Liver (tissue), 9 donors: ENCODE measurements around the gene LNX1. TPM values are rescaled to one million over a fixed set of nuclear protein-coding genes. Genes with fewer than 3 reads are reported as not detected.

ENCODE experiments used
- DNase-seq: peaks from one replicate; pipeline ENCODE4 v3.0.0-alpha.2; 2017; ENCODE audit warnings: low spot score
- H3K27ac ChIP-seq, 2 donors: one replicate each; pipeline ENCODE4 v1.7.0; 2013; ENCODE audit warnings: inconsistent platforms in 2 of 2, low read length in 2 of 2, control low read depth in 1 of 2, low read depth in 1 of 2, mild to moderate bottlenecking in 1 of 2
- H3K27me3 ChIP-seq, 4 donors: one replicate each; pipeline versions ENCODE4 v1.6.1 to v1.7.0; 2013; ENCODE audit warnings: low read length in 3 of 4, inconsistent platforms in 1 of 4, mild to moderate bottlenecking in 1 of 4, moderate library complexity in 1 of 4; ENCODE audit not compliant: control insufficient read depth in 4 of 4, insufficient read depth in 4 of 4
- H3K36me3 ChIP-seq, 4 donors: one replicate each; pipeline versions ENCODE4 v1.6.1 to v1.7.0; 2013; ENCODE audit warnings: low read length in 3 of 4, mild to moderate bottlenecking in 3 of 4, low read depth in 1 of 4, moderate library complexity in 1 of 4; ENCODE audit not compliant: control insufficient read depth in 4 of 4, insufficient read depth in 3 of 4
- H3K4me1 ChIP-seq, 4 donors: one replicate each; pipeline versions ENCODE4 v1.6.1 to v1.7.0; 2013; ENCODE audit warnings: low read length in 3 of 4, mild to moderate bottlenecking in 3 of 4, moderate library complexity in 1 of 4; ENCODE audit not compliant: control insufficient read depth in 4 of 4, insufficient read depth in 4 of 4
- H3K4me3 ChIP-seq, 3 donors: one replicate each; pipeline versions ENCODE4 v1.6.1 to v1.7.0; 2013; ENCODE audit warnings: low read length in 3 of 3, control low read depth in 1 of 3, low read depth in 1 of 3, mild to moderate bottlenecking in 1 of 3
- H3K9ac ChIP-seq, 2 donors: one replicate each; pipeline ENCODE4 v1.7.0; 2013; ENCODE audit warnings: low read length in 2 of 2, mild to moderate bottlenecking in 2 of 2, moderate library complexity in 2 of 2, control low read depth in 1 of 2, low read depth in 1 of 2
- H3K9me3 ChIP-seq, 4 donors: one replicate each; pipeline versions ENCODE4 v1.6.1 to v1.7.0; 2013; ENCODE audit warnings: low read length in 3 of 4; ENCODE audit not compliant: control insufficient read depth in 4 of 4
- ATF3 ChIP-seq: IDR thresholded peaks from 2 replicates; pipeline ENCODE4 v1.6.1; 2016; ENCODE audit warnings: antibody characterized with exemption
- CTCF ChIP-seq: fragments of 150-350 bp; IDR thresholded peaks from 2 replicates; pipeline ENCODE4 v1.5.1; 2017; ENCODE audit warnings: improper control_type of control experiment, low read depth, low read length; ENCODE audit not compliant: missing input control
- EGR1 ChIP-seq, 2 donors: IDR thresholded peaks; 2 replicates each; pipeline ENCODE4 v1.6.1; 2016 to 2018; ENCODE audit warnings: antibody characterized with exemption in 2 of 2, low read depth in 2 of 2
- FOXA1 ChIP-seq: IDR thresholded peaks from 2 replicates; pipeline ENCODE4 v1.6.1; 2016; ENCODE audit warnings: antibody characterized with exemption
- FOXA2 ChIP-seq: IDR thresholded peaks from 2 replicates; pipeline ENCODE4 v1.6.1; 2016; ENCODE audit warnings: antibody characterized with exemption
- GABPA ChIP-seq, 2 donors: IDR thresholded peaks in 1 of 2; conservative IDR thresholded peaks in 1 of 2; 2 replicates each; pipeline ENCODE4 v1.6.1; 2016; ENCODE audit warnings: antibody characterized with exemption in 2 of 2, mild to moderate bottlenecking in 1 of 2, moderate library complexity in 1 of 2
- HNF4A ChIP-seq, 2 donors: conservative IDR thresholded peaks; 2 replicates each; pipeline ENCODE4 v1.6.1; 2016; ENCODE audit warnings: antibody characterized with exemption in 2 of 2, mild to moderate bottlenecking in 2 of 2
- HNF4G ChIP-seq: IDR thresholded peaks from 2 replicates; pipeline ENCODE4 v1.6.1; 2016; ENCODE audit warnings: antibody characterized with exemption
- JUND ChIP-seq, 2 donors: IDR thresholded peaks; 2 replicates each; pipeline ENCODE4 v1.6.1; 2016; ENCODE audit warnings: antibody characterized with exemption in 2 of 2
- MAX ChIP-seq: IDR thresholded peaks from 2 replicates; pipeline ENCODE4 v1.6.1; 2016; ENCODE audit warnings: antibody characterized with exemption
- NR2F2 ChIP-seq: IDR thresholded peaks from 2 replicates; pipeline ENCODE4 v1.6.1; 2016; ENCODE audit warnings: antibody characterized with exemption
- RAD21 ChIP-seq, 2 donors: IDR thresholded peaks; 2 replicates each; pipeline ENCODE4 v1.6.1; 2016; ENCODE audit warnings: antibody characterized with exemption in 2 of 2, mild to moderate bottlenecking in 2 of 2
- REST ChIP-seq: IDR thresholded peaks from 2 replicates; pipeline ENCODE4 v1.6.1; 2016; ENCODE audit warnings: antibody characterized with exemption, mild to moderate bottlenecking
- RXRA ChIP-seq, 2 donors: IDR thresholded peaks; 2 replicates each; pipeline ENCODE4 v1.6.1; 2017 to 2018; ENCODE audit warnings: antibody characterized with exemption in 2 of 2, mild to moderate bottlenecking in 1 of 2
- SP1 ChIP-seq: IDR thresholded peaks from 2 replicates; pipeline ENCODE4 v1.6.1; 2018; ENCODE audit warnings: antibody characterized with exemption, mild to moderate bottlenecking
- TAF1 ChIP-seq: conservative IDR thresholded peaks from 2 replicates; pipeline ENCODE4 v1.6.1; 2016; ENCODE audit warnings: antibody characterized with exemption, mild to moderate bottlenecking
- YY1 ChIP-seq: IDR thresholded peaks from 2 replicates; pipeline ENCODE4 v1.6.1; 2016; ENCODE audit warnings: antibody characterized with exemption, mild to moderate bottlenecking
- ZBTB33 ChIP-seq: IDR thresholded peaks from 2 replicates; pipeline ENCODE4 v1.6.1; 2016; ENCODE audit warnings: antibody characterized with exemption
- WGBS: extraction: QIAGEN DNeasy Blood & Tissue Kit; methylation state at CpG from one replicate; pipeline ENCODE4 v1.1.7; 2013; 5-methylcytosine and 5-hydroxymethylcytosine counted together
- polyA plus RNA-seq, 2 donors: library from polyadenylated mRNA; stranded (reverse) in 1 of 2; unstranded in 1 of 2; fragments of 200-250 nt in 1 of 2; fragments of >200 nt in 1 of 2; fragmentation: Nextera tagmentation in 1 of 2; extraction: Ambion mirVana in 1 of 2; gene quantifications; one replicate each; pipeline versions ENCODE4 v1.2.1 to v1.2.3, GENCODE V29; 2013 to 2015
- total RNA-seq, 2 donors: library from RNA; depleted of rRNA; stranded (reverse); fragments of >200 nt; gene quantifications; one replicate each; pipeline ENCODE4 v1.2.3, GENCODE V29; 2014
- donor health status: healthy.
- donor health status: healthy.
- donor health status: healthy.
- donor health status: healthy.
- donor health status: healthy.

LNX1 gene
- total and polyA plus RNA-seq, 4 donors = 1.5 to 3.4 (median 2.3) TPM

- H3K4me3 ChIP-seq = no peak overlapping the region
- WGBS = 95% methylated on average over 3 of the region's 3 CpGs
- no peaks in the 10 kb centered on the region for H3K36me3 ChIP-seq
- H3K9ac ChIP-seq = no peak overlapping the region
- H3K4me1 ChIP-seq = peaks cover 0 to 7% (median 4%) of the 10 kb centered on the region in 4 donors
- TF ChIP-seq FOXA1 (no peak), NR2F2 (no peak), YY1 (no peak), MAX (no peak), HNF4A (conservative IDR thresholded peaks at IDR 0.05) (no peak)
- H3K9me3 ChIP-seq = no peaks in the 10 kb centered on the region
- DNase-seq = no peak
- H3K27me3 ChIP-seq = no peaks in the 10 kb centered on the region
- no peak overlapping the region for H3K27ac ChIP-seq
Observed at GRCh38 chr4:53552711-53553110, 38.6 kb downstream of the LNX1 start.

GRCh38 chr4:53551958-53552357 is 39.3 kb downstream of the LNX1 start:
- 79% methylated on average over 6 of the region's 6 CpGs for WGBS
- H3K9ac ChIP-seq = no peak overlapping the region
- no peak for DNase-seq
- H3K9me3 ChIP-seq = no peaks in the 10 kb centered on the region
- no peaks in the 10 kb centered on the region for H3K27me3 ChIP-seq
- no peak overlapping the region for H3K4me3 ChIP-seq
- no peak for TF ChIP-seq GABPA (IDR thresholded peaks at IDR 0.05 in 1 of 2, conservative IDR thresholded peaks at IDR 0.05 in 1 of 2)
- TF ChIP-seq RXRA (IDR thresholded peaks at IDR 0.05) = no peak
- TF ChIP-seq FOXA2 = no peak
- TF ChIP-seq EGR1 (IDR thresholded peaks at IDR 0.05; ENCODE audit: low read depth in 2 of 2) = no peak
- TF ChIP-seq RAD21 (IDR thresholded peaks at IDR 0.05) = no peak
- TF ChIP-seq HNF4G = no peak
- TF ChIP-seq REST = no peak
- no peak for TF ChIP-seq FOXA1
- no peak for TF ChIP-seq CTCF
- no peak for TF ChIP-seq ZBTB33
- TF ChIP-seq YY1 = no peak
- no peak for TF ChIP-seq HNF4A (conservative IDR thresholded peaks at IDR 0.05)
- no peak for TF ChIP-seq TAF1
- no peak for TF ChIP-seq JUND (IDR thresholded peaks at IDR 0.05)
- no peak for TF ChIP-seq NR2F2
- no peak for TF ChIP-seq ATF3
- TF ChIP-seq SP1 = no peak
- TF ChIP-seq MAX = no peak
- no peak overlapping the region for H3K27ac ChIP-seq
- no peaks in the 10 kb centered on the region for H3K36me3 ChIP-seq
- peaks cover 0 to 7% (median 4%) of the 10 kb centered on the region in 4 donors for H3K4me1 ChIP-seq
